G401 (cell line): ENCODE data around the gene SCRN2. TPM values are rescaled to one million over a fixed set of nuclear protein-coding genes. Genes with fewer than 3 reads are reported as not detected.

Source experiments
- DNase-seq: peaks from one replicate; pipeline ENCODE4 v3.0.0-alpha.2; 2015; ENCODE audit warnings: low spot score
- in situ Hi-C: cut with HindIII; loops from 2 replicates; pipeline ENCODE4 v1.10.0; 2016; ENCODE audit warnings: low sequenced_read_pairs, mixed read lengths
- total RNA-seq: library from RNA; depleted of rRNA; stranded (reverse); fragments of >200 nt; shearing (Covaris generic); gene quantifications from 2 replicates; pipeline ENCODE4 v1.2.3, GENCODE V29; 2014; rRNA removed

The SCRN2 gene
- total RNA-seq, 1 experiment from 2014 or later, result 68.4 TPM

- in situ Hi-C loops, result no loop called here
- DNase-seq, result peak; percentile 12
Measured at GRCh38 chr17:47789611-47790561, 51.2 kb downstream of the SCRN2 start.

Other genes with a start within 250 kb of the SCRN2 start
- gene KPNB1, start 191.4 kb downstream of the SCRN2 start, total RNA-seq, result 200 and 386 TPM in 2 replicates
- gene TBKBP1, start 147.1 kb downstream of the SCRN2 start, total RNA-seq, result 18.9 and 32.5 TPM in 2 replicates
- gene TBX21, start 108.0 kb downstream of the SCRN2 start, total RNA-seq, result not detected in 2 replicates
- 4.2 and 5.6 TPM in 2 replicates for gene OSBPL7, start 19.5 kb downstream of the SCRN2 start, total RNA-seq
- 75.4 and 95.6 TPM in 2 replicates for gene MRPL10, start 9.7 kb downstream of the SCRN2 start, total RNA-seq
- gene LRRC46, start 9.6 kb downstream of the SCRN2 start, total RNA-seq, result 0.12 TPM in 1 of 2 replicates, not detected in the other
- gene SP6, start 9.9 kb upstream of the SCRN2 start, total RNA-seq, result 6.7 and 8.5 TPM in 2 replicates
- 0.68 and 0.71 TPM in 2 replicates for gene SP2, start 55.0 kb upstream of the SCRN2 start, total RNA-seq
- gene PNPO, start 100.3 kb upstream of the SCRN2 start, total RNA-seq, result 50.2 and 90.7 TPM in 2 replicates
- gene PRR15L, start 116.6 kb upstream of the SCRN2 start, total RNA-seq, result not detected in 2 replicates
- gene CDK5RAP3, start 129.8 kb upstream of the SCRN2 start, total RNA-seq, result 101 and 129 TPM in 2 replicates
- gene COPZ2, start 196.5 kb upstream of the SCRN2 start, total RNA-seq, result not detected in 2 replicates
- 19.5 and 21.3 TPM in 2 replicates for gene NFE2L1, start 207.1 kb upstream of the SCRN2 start, total RNA-seq